SK-N-SH (cell line): ENCODE data around the gene MEGF10. TPM values are rescaled to one million over a fixed set of nuclear protein-coding genes. Genes with fewer than 3 reads are reported as not detected.

ENCODE experiments used
- CTCF ChIA-PET: fragments of 300-600, 350-600 bp; formaldehyde crosslinking; extraction: SDS; loops from one replicate; lab custom pipeline; 2021; lab: Yijun Ruan, JAX
- POLR2A ChIA-PET: fragments of 350-600 bp; sonication (Branson Sonifier 250); formaldehyde crosslinking; extraction: SDS; loops from one replicate; lab custom pipeline; 2020; ENCODE audit warnings: antibody characterized with exemption, inconsistent platforms; lab: Yijun Ruan, JAX
- DNase-seq: peaks from one replicate; pipeline ENCODE4 v3.0.0; 2012
- H2AFZ ChIP-seq: fragments of 200-600 bp; sonication (generic); 2 replicates; pipeline ENCODE4 v1.8.1; 2016; ENCODE audit warnings: antibody characterized with exemption, mild to moderate bottlenecking, low read depth
- H3F3A ChIP-seq: fragments of 200-600 bp; sonication (generic); replicated peaks from 2 replicates; pipeline ENCODE3; 2016; ENCODE audit warnings: antibody characterized with exemption, mild to moderate bottlenecking; ENCODE audit not compliant: insufficient read depth
- H3K27ac ChIP-seq, 2 experiments: fragments of 200-500 bp in 1 of 2; fragments of 200-600 bp in 1 of 2; sonication (Bioruptor generic) in 1 of 2; sonication (generic), shearing (Covaris generic) in 1 of 2; 2 replicates each; pipeline versions ENCODE4 v1.5.1 to v1.6.1; 2014 to 2016; ENCODE audit warnings: low read depth in 2 of 2, inconsistent platforms in 1 of 2, low read length in 1 of 2, mild to moderate bottlenecking in 1 of 2, mixed read lengths in 1 of 2
- H3K27me3 ChIP-seq: fragments of 200-600 bp; sonication (generic), shearing (Covaris generic); 2 replicates; pipeline ENCODE4 v1.6.1; 2016; ENCODE audit warnings: mixed run types; ENCODE audit not compliant: insufficient read depth
- H3K36me3 ChIP-seq, 2 experiments: fragments of 200-500 bp in 1 of 2; fragments of 200-600 bp in 1 of 2; sonication (Bioruptor generic) in 1 of 2; sonication (generic) in 1 of 2; replicated peaks in 1 of 2; 2 replicates each; pipeline versions ENCODE3 to v1.5.1; 2014 to 2016; ENCODE audit warnings: low read length in 1 of 2, mild to moderate bottlenecking in 1 of 2; ENCODE audit not compliant: insufficient read depth in 2 of 2, control insufficient read depth in 1 of 2
- H3K4me1 ChIP-seq, 2 experiments: fragments of 200-500 bp in 1 of 2; fragments of 200-600 bp in 1 of 2; sonication (Bioruptor generic) in 1 of 2; sonication (generic), shearing (Covaris generic) in 1 of 2; 2 replicates each; pipeline versions ENCODE4 v1.5.1 to v1.6.1; 2014 to 2016; ENCODE audit warnings: low read depth in 1 of 2, low read length in 1 of 2, mixed run types in 1 of 2; ENCODE audit not compliant: insufficient read depth in 2 of 2, control insufficient read depth in 1 of 2
- H3K4me2 ChIP-seq: fragments of 200-600 bp; sonication (generic), shearing (Covaris generic); 2 replicates; pipeline ENCODE4 v1.6.1; 2017; ENCODE audit warnings: mixed run types
- H3K4me3 ChIP-seq, 2 experiments: fragments of 200-500 bp in 1 of 2; fragments of 200-600 bp in 1 of 2; sonication (Bioruptor generic) in 1 of 2; sonication (generic), shearing (Covaris generic) in 1 of 2; 2 replicates each; pipeline versions ENCODE4 v1.5.1 to v1.8.1; 2014 to 2016; ENCODE audit warnings: low read depth in 2 of 2, inconsistent platforms in 1 of 2, low read length in 1 of 2, mild to moderate bottlenecking in 1 of 2, mixed read lengths in 1 of 2, moderate library complexity in 1 of 2
- H3K79me2 ChIP-seq: fragments of 200-600 bp; sonication (generic); 2 replicates; pipeline ENCODE4 v1.8.1; 2017; ENCODE audit warnings: mild to moderate bottlenecking; ENCODE audit not compliant: insufficient read depth
- H3K9ac ChIP-seq: fragments of 200-600 bp; sonication (generic); 2 replicates; pipeline ENCODE4 v1.6.1; 2017; ENCODE audit warnings: mixed run types
- H3K9me2 ChIP-seq: fragments of 200-600 bp; sonication (generic); 2 replicates; pipeline ENCODE4 v1.6.1; 2017; ENCODE audit warnings: mixed run types
- H3K9me3 ChIP-seq: fragments of 200-600 bp; sonication (generic); 2 replicates; pipeline ENCODE4 v1.6.1; 2017; ENCODE audit warnings: mixed run types, mild to moderate bottlenecking, moderate library complexity
- H4K20me1 ChIP-seq: fragments of 200-600 bp; sonication (generic); 2 replicates; pipeline ENCODE4 v1.6.1; 2017; ENCODE audit warnings: mild to moderate bottlenecking, mixed run types; ENCODE audit not compliant: insufficient read depth
- CTCF ChIP-seq: fragments of 200-600 bp; sonication (generic); IDR thresholded peaks from 2 replicates; pipeline ENCODE4 v1.6.1; 2017; ENCODE audit warnings: antibody characterized with exemption, mild to moderate bottlenecking, moderate library complexity
- EP300 ChIP-seq, 2 experiments: IDR thresholded peaks; 2 replicates each; pipeline versions ENCODE4 v1.4.0 to v1.6.1; 2012; ENCODE audit warnings: borderline replicate concordance in 1 of 2, low read depth in 1 of 2, low read length in 1 of 2
- EZH2phosphoT487 ChIP-seq: fragments of 200-600 bp; sonication (generic); IDR thresholded peaks from 2 replicates; pipeline ENCODE4 v1.6.1; 2017; ENCODE audit warnings: low read depth, mixed run types, mild to moderate bottlenecking, antibody characterized with exemption, moderate library complexity, borderline replicate concordance
- FOSL2 ChIP-seq: IDR thresholded peaks from 2 replicates; pipeline ENCODE4 v1.4.0; 2012; ENCODE audit warnings: low read depth, mild to moderate bottlenecking, moderate library complexity, borderline replicate concordance
- FOXJ3 ChIP-seq: sonication (generic); formaldehyde crosslinking; IDR thresholded peaks from 2 replicates; pipeline ENCODE4 v1.5.1; 2020; ENCODE audit warnings: mild to moderate bottlenecking, missing genetic modification reagents
- FOXM1 ChIP-seq: IDR thresholded peaks from 2 replicates; pipeline ENCODE4 v1.4.0; 2012; ENCODE audit warnings: low read depth, mild to moderate bottlenecking
- GABPA ChIP-seq: IDR thresholded peaks from 2 replicates; pipeline ENCODE4 v1.4.0; 2012; ENCODE audit warnings: low read depth, mild to moderate bottlenecking
- GATA2 ChIP-seq: sonication (generic); formaldehyde crosslinking; IDR thresholded peaks from 2 replicates; pipeline ENCODE4 v1.5.0; 2020; ENCODE audit warnings: mild to moderate bottlenecking, missing genetic modification reagents
- MAX ChIP-seq: IDR thresholded peaks from 2 replicates; pipeline ENCODE4 v1.4.0; 2012; ENCODE audit warnings: low read depth
- MEF2A ChIP-seq: IDR thresholded peaks from 2 replicates; pipeline ENCODE4 v1.4.0; 2012; ENCODE audit warnings: low read depth, borderline replicate concordance
- NFIC ChIP-seq: IDR thresholded peaks from 2 replicates; pipeline ENCODE4 v1.4.0; 2012; ENCODE audit warnings: borderline replicate concordance
- PBX3 ChIP-seq: IDR thresholded peaks from 2 replicates; pipeline ENCODE4; 2012
- POLR2AphosphoS5 ChIP-seq: IDR thresholded peaks from 2 replicates; pipeline ENCODE4 v1.6.1; 2012; ENCODE audit warnings: low read depth, low read length
- RAD21 ChIP-seq: IDR thresholded peaks from 2 replicates; pipeline ENCODE4 v1.6.1; 2012; ENCODE audit warnings: mild to moderate bottlenecking, low read length
- REST ChIP-seq: IDR thresholded peaks from 2 replicates; pipeline ENCODE4 v1.6.1; 2012; ENCODE audit warnings: mild to moderate bottlenecking, low read depth, low read length, moderate library complexity
- RFX5 ChIP-seq: IDR thresholded peaks from 2 replicates; pipeline ENCODE4 v1.6.1; 2012; ENCODE audit warnings: mild to moderate bottlenecking, improper control_type of control experiment, low read length
- RXRA ChIP-seq: IDR thresholded peaks from 2 replicates; pipeline ENCODE4 v1.4.0; 2012; ENCODE audit warnings: low read depth, mild to moderate bottlenecking, borderline replicate concordance
- SIN3A ChIP-seq: IDR thresholded peaks from 2 replicates; pipeline ENCODE4 v1.6.1; 2012; ENCODE audit warnings: low read depth, mild to moderate bottlenecking, low read length, moderate library complexity, borderline replicate concordance
- SMC3 ChIP-seq: IDR thresholded peaks from 2 replicates; pipeline ENCODE4 v1.6.1; 2012; ENCODE audit warnings: low read depth, low read length, improper control_type of control experiment
- TAF1 ChIP-seq: IDR thresholded peaks from 2 replicates; pipeline ENCODE4 v1.6.1; 2012; ENCODE audit warnings: low read depth, mild to moderate bottlenecking, low read length, moderate library complexity, borderline replicate concordance
- TCF12 ChIP-seq: IDR thresholded peaks from 2 replicates; pipeline ENCODE4 v1.4.0; 2012
- USF1 ChIP-seq: IDR thresholded peaks from 2 replicates; pipeline ENCODE4 v1.4.0; 2012; ENCODE audit warnings: low read depth, borderline replicate concordance
- YY1 ChIP-seq: IDR thresholded peaks from 2 replicates; pipeline ENCODE4 v1.4.0; 2012; ENCODE audit warnings: low read depth, mild to moderate bottlenecking
- WGBS: methylation state at CpG from one replicate; pipeline ENCODE4 v1.1.6; 2017; ENCODE audit warnings: low lambda C conversion rate; 5-methylcytosine and 5-hydroxymethylcytosine counted together
- polyA plus RNA-seq, 3 experiments: library from polyadenylated mRNA; depleted of rRNA; stranded (reverse); fragments of >200 nt; gene quantifications; 2 replicates each; pipeline ENCODE4 v1.2.3, GENCODE V29; 2012

Gene MEGF10
- polyA plus RNA-seq, 1 of the 3 experiments (the other 2 are of a cell fraction), result 1.1 TPM

GRCh38 chr5:127308945-127309344, 18.3 kb downstream of the MEGF10 start:
- no peaks in the 10 kb centered on the region; a peak in 1 of 4 replicates for H3K4me1 ChIP-seq
- ChIA-PET CTCF (interaction anchor here (0.7 kb wide), 1 partner anchor 184 kb away, joined by 3 read pairs; no protein-coding TSS in a partner anchor), POLR2A (no interaction called here)
- WGBS, result 61% methylated on average over 3 of the region's 3 CpGs
- H3K4me3 ChIP-seq, result no peak overlapping the region
- no peak overlapping the region for H3K9ac ChIP-seq
- no peaks in the 10 kb centered on the region for H3F3A ChIP-seq
- no peaks in the 10 kb centered on the region for H3K27me3 ChIP-seq
- TF ChIP-seq EZH2phosphoT487 (no peak), RAD21 (no peak), MEF2A (no peak), PBX3 (no peak), CTCF (no peak), YY1 (no peak), RXRA (no peak), FOXJ3 (CRISPR knock-in tag) (no peak), FOXM1 (no peak), EP300 (IDR thresholded peaks at IDR 0.05; ENCODE audit: borderline replicate concordance in 1 of 2, low read depth in 1 of 2, low read length in 1 of 2) (no peak), TAF1 (no peak), FOSL2 (no peak), SIN3A (no peak), RFX5 (no peak), GATA2 (CRISPR knock-in tag) (no peak), TCF12 (no peak)
- TF ChIP-seq, all 33 proteins: peak for 0
- Histone ChIP-seq H3K9me2 (no peaks in the 10 kb centered on the region), H3K36me3 (no peaks in the 10 kb centered on the region), H4K20me1 (no peaks in the 10 kb centered on the region), H3K79me2 (no peaks in the 10 kb centered on the region), H2AFZ (no peak overlapping the region), H3K4me2 (no peak overlapping the region), H3K9me3 (no peaks in the 10 kb centered on the region), H3K27ac (no peak overlapping the region)
- DNase-seq, result no peak

- no peaks in the 10 kb centered on the region for H4K20me1 ChIP-seq
- H3K9ac ChIP-seq, result no peak overlapping the region
- H3K4me2 ChIP-seq, result no peak overlapping the region
- H3K9me2 ChIP-seq, result no peaks in the 10 kb centered on the region
- TF ChIP-seq TCF12 (no peak), NFIC (no peak), FOSL2 (no peak), USF1 (no peak), SMC3 (no peak), EZH2phosphoT487 (no peak), REST (no peak), GABPA (no peak), MAX (no peak), POLR2AphosphoS5 (no peak)
- POLR2A ChIA-PET, result no interaction called here
- no peak overlapping the region for H3K27ac ChIP-seq
- H2AFZ ChIP-seq, result no peak overlapping the region
- no peaks in the 10 kb centered on the region for H3K27me3 ChIP-seq
- no peak overlapping the region for H3K4me3 ChIP-seq
- DNase-seq, result no peak
- no peaks in the 10 kb centered on the region for H3K9me3 ChIP-seq
- CTCF ChIA-PET, result no interaction called here
- no peaks in the 10 kb centered on the region for H3F3A ChIP-seq
- H3K4me1 ChIP-seq, result no peaks in the 10 kb centered on the region; a peak in 1 of 4 replicates
- WGBS, result 87% methylated on average over 2 of the region's 2 CpGs
- no peaks in the 10 kb centered on the region for H3K36me3 ChIP-seq
- H3K79me2 ChIP-seq, result no peaks in the 10 kb centered on the region
Observed at GRCh38 chr5:127311349-127311748, 20.8 kb downstream of the MEGF10 start.
